Left renal pelvis (tissue), 4 donors: ENCODE data around the gene HBS1L. TPM values are rescaled to one million over a fixed set of nuclear protein-coding genes. Genes with fewer than 3 reads are reported as not detected.

ENCODE experiments used
- DNase-seq, 4 donors: peaks; one replicate each; pipeline ENCODE4 v3.0.0-alpha.2; 2013; ENCODE audit warnings: low read depth in 4 of 4, low spot score in 3 of 4
- polyA plus RNA-seq, 4 donors: library from polyadenylated mRNA; unstranded; fragments of 120-200 nt; gene quantifications; one replicate each; pipeline ENCODE4 v1.2.1, GENCODE V29; 2013; ENCODE audit not compliant: insufficient read length in 4 of 4

Gene HBS1L
- polyA plus RNA-seq, 4 donors: 61.5 to 88.8 (median 68.6) TPM

DNA sequence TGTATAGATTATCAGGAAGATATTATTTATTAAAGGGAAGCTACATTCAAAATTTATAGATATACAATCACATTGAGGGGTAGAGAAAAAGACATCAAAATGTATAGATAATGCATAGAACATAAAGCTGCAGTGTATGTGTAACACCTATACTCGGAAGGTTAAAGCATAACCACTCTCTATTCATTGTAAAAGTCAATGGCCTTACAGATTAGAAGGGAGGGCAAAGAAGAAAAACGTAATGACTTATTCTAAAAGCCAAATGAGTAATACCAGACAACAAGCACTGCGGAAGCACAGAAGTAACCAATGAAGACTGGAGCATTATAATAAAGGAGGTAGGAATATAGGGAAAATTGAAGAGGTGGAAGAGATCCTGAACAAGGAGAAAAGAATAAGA lies 11.3 kb downstream of the HBS1L start:
- DNase-seq: no peak

DNA sequence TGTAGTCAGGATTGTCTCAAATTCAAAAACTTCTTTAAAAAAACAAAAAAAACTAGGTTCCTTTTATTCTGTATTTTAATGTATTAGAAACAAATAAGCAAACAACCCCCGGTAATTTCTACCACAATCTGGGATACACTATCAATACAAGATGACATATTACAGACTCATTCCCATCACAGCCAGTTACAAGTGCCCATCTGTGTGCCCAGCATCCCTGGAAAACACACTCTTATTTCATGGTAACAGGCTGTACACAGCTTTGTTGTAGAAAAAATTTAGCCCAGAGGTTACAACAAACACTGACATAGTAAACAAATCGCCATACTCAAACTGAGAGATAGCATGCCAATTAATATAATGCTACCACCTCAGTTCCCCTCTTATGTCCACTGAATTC lies 16.3 kb downstream of the HBS1L start:
- DNase-seq: no peak

- no peak for DNase-seq
These were observed 17.1 kb downstream of the HBS1L start for GRCh38 chr6:135037541-135037940.

GRCh38 chr6:135036731-135037420 lies 17.7 kb downstream of the HBS1L start:
- no peak for DNase-seq

GRCh38 chr6:135033238-135033637 lies 21.4 kb downstream of the HBS1L start:
- DNase-seq: no peak

- no peak for DNase-seq
These were observed 24.0 kb downstream of the HBS1L start for GRCh38 chr6:135030532-135031178.

GRCh38 chr6:135030056-135030473 lies 24.6 kb downstream of the HBS1L start:
- DNase-seq: no peak

DNA sequence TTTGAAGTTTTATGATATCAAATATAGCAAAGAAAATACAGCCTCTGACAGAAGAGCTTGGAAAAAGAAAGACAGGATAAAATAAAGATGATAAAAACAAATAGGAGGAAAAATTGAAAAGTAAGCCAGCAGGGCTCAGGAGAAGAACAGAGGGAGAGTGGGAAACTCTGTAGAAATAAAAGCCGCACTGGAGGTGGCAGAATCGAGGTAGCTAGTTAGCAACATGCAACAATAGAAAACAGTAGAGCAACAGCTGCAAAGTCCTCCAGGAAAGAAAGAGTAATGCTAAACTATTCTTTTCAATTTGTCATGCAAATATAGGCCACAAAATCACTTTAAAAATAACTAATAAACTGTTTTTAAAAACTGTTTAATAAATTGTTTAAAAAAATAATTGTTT lies 28.8 kb downstream of the HBS1L start:
- DNase-seq: no peak

- no peak for DNase-seq
These were observed 29.4 kb downstream of the HBS1L start for GRCh38 chr6:135025175-135025574.

GRCh38 chr6:135022050-135022697 lies 32.4 kb downstream of the HBS1L start:
- no peak for DNase-seq

- DNase-seq: no peak
These were observed 33.1 kb downstream of the HBS1L start for GRCh38 chr6:135021310-135022049.

DNA sequence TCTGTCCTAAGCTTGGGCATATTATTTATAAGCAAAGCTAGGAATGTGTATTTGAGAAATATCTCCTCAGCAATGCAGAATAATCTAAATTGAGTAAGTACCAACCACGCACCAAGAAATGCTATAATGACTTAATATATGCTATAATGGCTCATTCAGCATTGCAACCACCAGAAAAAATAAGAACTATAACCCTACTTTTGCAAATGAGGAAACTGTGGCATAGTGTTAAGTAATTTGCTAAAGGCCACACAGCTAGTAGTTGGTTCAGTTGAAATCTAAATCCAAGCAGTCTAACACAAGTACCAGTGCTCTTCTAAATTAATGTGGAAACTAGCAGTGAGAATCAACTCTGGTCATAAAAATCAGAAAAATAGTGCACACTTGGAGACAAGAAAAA lies 35.7 kb downstream of the HBS1L start:
- no peak for DNase-seq

GRCh38 chr6:135018052-135018451 lies 36.6 kb downstream of the HBS1L start:
- no peak for DNase-seq

DNA sequence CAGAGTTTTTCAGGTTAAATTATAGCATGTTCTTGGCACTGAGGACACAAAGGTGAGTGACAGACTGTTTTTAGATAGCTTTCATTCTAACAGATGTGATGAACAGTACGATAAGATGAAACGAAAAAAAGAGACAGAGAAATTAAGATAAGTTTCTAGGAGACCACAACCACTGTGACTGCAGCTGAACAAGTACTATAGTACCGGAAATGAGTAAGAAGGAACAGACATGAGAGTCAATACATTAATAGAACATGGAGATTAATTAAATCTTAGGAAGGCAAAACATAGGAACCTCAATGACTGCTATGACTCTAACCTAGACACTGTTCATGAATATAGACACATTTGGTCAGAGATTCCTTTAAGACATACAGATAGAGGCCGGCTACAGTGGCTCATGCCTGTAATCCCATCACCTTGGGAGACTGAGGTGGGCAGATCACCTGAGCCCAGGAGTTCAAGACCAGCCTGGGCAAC lies 40.2 kb downstream of the HBS1L start:
- no peak for DNase-seq

GRCh38 chr6:135013211-135013610 lies 41.4 kb downstream of the HBS1L start:
- DNase-seq: no peak

DNA sequence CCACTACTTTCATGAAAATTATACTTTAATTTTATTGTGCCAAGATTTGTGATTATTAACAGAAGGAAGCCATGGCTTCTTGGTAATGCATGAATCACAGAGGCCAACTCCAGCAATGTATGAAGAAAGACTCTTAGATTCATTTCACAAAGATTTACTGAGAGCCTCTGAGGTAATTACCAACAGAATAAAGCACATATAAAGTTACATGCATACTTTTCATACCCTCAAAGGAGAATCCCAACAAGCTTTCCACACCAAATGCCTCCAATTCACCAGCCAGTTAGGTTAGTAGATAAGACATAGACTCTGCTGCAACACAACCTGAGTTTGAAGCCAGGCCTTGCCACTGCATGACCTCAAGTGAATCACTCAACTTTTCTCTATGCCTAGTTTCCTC lies 41.9 kb downstream of the HBS1L start:
- DNase-seq: no peak

- DNase-seq: no peak
These were observed 42.3 kb downstream of the HBS1L start for GRCh38 chr6:135012349-135012748.

DNA sequence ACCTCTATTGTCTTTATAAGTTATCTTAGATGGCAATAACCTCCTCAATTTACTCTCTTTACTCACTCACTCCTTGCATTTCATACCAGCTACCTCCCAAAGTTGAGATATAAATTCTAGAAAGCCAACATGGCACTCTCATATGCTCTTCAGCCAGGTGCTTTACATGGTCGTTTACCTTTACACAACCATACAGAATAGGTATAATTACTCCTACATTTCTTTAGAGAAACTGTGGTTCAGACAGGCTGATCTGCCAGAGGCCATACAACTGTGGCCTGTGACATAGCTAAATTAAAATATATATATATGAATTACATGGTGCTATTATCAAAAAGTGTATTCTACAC lies 45.7 kb downstream of the HBS1L start:
- DNase-seq: no peak

- no peak for DNase-seq
These were observed 46.3 kb downstream of the HBS1L start for GRCh38 chr6:135008072-135008940.

GRCh38 chr6:135006386-135006914 lies 48.2 kb downstream of the HBS1L start:
- DNase-seq: no peak
